ENCODE measurements around the gene DRAXIN.

Gene DRAXIN, protein sequence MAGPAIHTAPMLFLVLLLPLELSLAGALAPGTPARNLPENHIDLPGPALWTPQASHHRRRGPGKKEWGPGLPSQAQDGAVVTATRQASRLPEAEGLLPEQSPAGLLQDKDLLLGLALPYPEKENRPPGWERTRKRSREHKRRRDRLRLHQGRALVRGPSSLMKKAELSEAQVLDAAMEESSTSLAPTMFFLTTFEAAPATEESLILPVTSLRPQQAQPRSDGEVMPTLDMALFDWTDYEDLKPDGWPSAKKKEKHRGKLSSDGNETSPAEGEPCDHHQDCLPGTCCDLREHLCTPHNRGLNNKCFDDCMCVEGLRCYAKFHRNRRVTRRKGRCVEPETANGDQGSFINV

DNA sequence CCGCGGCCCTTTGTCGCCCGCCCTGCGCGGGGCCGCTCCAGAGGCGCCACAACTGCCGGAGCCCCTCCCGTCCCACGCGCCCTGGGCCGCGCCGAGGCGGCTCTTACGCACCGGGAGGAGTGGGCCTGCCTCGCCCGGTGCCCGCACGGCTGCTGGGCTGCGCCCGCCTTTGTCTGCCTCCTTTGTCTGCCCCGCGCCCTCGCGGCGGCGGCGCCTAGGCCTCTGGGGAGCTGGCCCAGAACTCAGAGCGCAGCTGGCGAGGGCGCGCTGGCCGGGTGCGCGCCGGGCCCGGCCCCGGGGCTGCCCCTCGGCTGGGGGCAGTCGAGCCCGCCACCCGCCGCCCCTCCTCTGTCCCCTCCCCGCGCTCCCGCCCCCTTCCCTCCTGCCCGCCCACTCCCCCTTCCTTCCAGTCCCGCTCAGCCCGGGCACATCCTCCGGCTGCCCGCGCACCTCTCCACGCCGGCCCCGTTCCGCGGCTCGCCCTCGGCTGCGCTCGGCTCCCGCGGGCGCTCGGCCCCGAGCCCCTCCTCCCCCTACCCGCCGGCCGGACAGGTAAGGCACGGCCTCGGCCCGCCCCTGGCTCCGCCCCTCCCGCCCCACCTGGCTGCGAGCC lies at the start of gene DRAXIN:
TSS of gene DRAXIN (plus strand) at position 409 of the 613 bp plus-strand sequence. CDS start 14,549 bp downstream, outside the sequence.
- no peak for TF ChIP-seq NFIC (IDR thresholded peaks at IDR 0.05)
- TF ChIP-seq, protein P1, sequence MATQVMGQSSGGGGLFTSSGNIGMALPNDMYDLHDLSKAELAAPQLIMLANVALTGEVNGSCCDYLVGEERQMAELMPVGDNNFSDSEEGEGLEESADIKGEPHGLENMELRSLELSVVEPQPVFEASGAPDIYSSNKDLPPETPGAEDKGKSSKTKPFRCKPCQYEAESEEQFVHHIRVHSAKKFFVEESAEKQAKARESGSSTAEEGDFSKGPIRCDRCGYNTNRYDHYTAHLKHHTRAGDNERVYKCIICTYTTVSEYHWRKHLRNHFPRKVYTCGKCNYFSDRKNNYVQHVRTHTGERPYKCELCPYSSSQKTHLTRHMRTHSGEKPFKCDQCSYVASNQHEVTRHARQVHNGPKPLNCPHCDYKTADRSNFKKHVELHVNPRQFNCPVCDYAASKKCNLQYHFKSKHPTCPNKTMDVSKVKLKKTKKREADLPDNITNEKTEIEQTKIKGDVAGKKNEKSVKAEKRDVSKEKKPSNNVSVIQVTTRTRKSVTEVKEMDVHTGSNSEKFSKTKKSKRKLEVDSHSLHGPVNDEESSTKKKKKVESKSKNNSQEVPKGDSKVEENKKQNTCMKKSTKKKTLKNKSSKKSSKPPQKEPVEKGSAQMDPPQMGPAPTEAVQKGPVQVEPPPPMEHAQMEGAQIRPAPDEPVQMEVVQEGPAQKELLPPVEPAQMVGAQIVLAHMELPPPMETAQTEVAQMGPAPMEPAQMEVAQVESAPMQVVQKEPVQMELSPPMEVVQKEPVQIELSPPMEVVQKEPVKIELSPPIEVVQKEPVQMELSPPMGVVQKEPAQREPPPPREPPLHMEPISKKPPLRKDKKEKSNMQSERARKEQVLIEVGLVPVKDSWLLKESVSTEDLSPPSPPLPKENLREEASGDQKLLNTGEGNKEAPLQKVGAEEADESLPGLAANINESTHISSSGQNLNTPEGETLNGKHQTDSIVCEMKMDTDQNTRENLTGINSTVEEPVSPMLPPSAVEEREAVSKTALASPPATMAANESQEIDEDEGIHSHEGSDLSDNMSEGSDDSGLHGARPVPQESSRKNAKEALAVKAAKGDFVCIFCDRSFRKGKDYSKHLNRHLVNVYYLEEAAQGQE (IDR thresholded peaks at IDR 0.05; ENCODE audit: low read depth), result no peak
- no peak for TF ChIP-seq EP300 (IDR thresholded peaks at IDR 0.05; ENCODE audit: borderline replicate concordance)
- TF ChIP-seq TAF1 (IDR thresholded peaks at IDR 0.05; ENCODE audit: low read depth), result no peak
- TF ChIP-seq EGR1 (IDR thresholded peaks at IDR 0.05), result no peak
- no peak for TF ChIP-seq ZBTB7A (IDR thresholded peaks at IDR 0.05; ENCODE audit: low read depth)
- TF ChIP-seq CREB1 (IDR thresholded peaks at IDR 0.05; ENCODE audit: low read depth), result no peak
- TF ChIP-seq, protein P2, sequence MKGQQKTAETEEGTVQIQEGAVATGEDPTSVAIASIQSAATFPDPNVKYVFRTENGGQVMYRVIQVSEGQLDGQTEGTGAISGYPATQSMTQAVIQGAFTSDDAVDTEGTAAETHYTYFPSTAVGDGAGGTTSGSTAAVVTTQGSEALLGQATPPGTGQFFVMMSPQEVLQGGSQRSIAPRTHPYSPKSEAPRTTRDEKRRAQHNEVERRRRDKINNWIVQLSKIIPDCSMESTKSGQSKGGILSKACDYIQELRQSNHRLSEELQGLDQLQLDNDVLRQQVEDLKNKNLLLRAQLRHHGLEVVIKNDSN (IDR thresholded peaks at IDR 0.05), result no peak
- no peak for TF ChIP-seq TEAD4 (IDR thresholded peaks at IDR 0.05)
- no peak for TF ChIP-seq FOXM1 (IDR thresholded peaks at IDR 0.05; ENCODE audit: borderline replicate concordance, low read depth)
- no peak for TF ChIP-seq RAD21 (IDR thresholded peaks at IDR 0.05; ENCODE audit: low read depth)
- TF ChIP-seq TCF12 (IDR thresholded peaks at IDR 0.05; ENCODE audit: low read depth), result no peak
- TF ChIP-seq CEBPB (IDR thresholded peaks at IDR 0.05), result no peak
- TF ChIP-seq YY1 (IDR thresholded peaks at IDR 0.05; ENCODE audit: low read depth), result no peak
- TF ChIP-seq, protein P3, sequence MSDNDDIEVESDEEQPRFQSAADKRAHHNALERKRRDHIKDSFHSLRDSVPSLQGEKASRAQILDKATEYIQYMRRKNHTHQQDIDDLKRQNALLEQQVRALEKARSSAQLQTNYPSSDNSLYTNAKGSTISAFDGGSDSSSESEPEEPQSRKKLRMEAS (IDR thresholded peaks at IDR 0.05), result no peak

DNA sequence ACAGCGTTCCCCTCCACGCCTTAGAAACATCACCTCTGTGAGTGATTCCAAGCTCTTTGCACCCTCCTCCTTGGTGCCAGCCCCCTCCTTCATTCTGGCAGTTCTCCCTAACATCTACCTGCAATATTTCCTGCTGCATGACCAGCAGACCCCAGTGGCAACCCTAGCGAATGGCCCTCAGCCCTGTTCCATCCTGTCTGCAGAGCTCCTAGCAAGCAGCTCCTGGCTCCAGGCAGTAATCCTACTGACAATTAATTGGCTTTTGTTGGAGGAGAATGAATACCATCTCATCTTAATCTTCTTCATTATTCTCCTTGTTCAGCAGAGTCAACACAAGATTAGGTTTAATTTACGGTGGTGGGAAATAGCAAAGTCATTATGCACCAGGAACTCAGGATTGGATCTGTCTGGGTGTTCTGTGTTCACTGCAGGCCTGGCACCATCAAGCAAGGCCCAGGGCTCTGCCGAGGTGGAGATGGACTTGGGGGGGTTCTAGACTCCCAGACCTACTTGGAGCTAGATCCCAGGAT lies 49.7 kb upstream of the DRAXIN start:
- no peak for TF ChIP-seq TAF1 (IDR thresholded peaks at IDR 0.05; ENCODE audit: low read depth)
- TF ChIP-seq EGR1 (IDR thresholded peaks at IDR 0.05), result no peak
- TF ChIP-seq TCF12 (IDR thresholded peaks at IDR 0.05; ENCODE audit: low read depth), result no peak
- no peak for TF ChIP-seq NFIC (IDR thresholded peaks at IDR 0.05)

DNA sequence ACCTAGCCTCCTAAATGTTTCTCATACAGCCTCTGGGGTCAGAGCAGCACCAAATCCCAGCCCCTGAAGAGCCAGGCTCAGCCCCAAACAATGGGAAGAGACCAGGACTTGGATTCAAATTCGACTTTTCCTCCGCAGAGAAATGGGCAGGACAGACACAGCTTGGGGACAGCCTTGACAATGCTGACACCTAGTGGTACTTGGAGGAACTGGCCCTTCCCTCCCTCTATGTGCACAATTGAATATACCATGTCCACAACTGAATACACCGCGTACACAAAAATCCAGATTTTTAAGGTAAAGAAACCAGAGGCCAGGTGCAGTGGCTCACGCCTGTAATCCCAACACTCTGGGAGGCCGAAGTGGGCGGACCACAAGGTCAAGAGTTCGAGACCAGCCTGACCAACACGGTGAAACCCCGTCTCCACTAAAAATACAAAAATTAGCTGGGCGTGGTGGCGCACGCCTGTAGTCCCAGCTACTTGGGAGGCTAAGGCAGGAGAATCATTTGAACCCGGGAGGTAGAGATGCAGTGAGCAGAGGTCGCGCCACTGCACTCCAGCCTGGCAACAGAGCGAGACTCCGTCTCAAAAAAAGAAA lies 49.0 kb upstream of the DRAXIN start:
- peak; percentile 99 for TF ChIP-seq RAD21 (IDR thresholded peaks at IDR 0.05; ENCODE audit: low read depth)

DNA sequence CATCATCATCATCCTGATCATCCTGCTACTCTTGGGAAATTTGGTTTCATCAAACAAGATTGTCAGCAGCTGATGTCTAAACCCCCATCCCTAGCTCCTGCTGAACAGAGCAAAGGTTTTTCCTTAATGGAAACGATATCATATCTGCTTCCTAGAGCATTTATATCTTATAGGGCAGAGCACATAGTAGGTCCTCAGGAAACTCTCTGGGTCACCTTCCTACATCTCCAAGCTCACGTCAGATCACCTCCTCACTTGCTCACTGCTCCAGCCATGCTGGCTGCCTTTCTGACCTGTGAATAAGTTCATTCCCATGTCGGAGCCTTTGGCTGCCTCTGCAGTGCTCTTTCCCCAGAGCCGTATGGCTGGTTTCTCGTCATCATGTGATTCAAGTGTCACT lies 47.7 kb upstream of the DRAXIN start:
- TF ChIP-seq YY1 (IDR thresholded peaks at IDR 0.05; ENCODE audit: low read depth) (no peak), CEBPB (IDR thresholded peaks at IDR 0.05) (no peak), RAD21 (IDR thresholded peaks at IDR 0.05; ENCODE audit: low read depth) (no peak), ZBTB7A (IDR thresholded peaks at IDR 0.05; ENCODE audit: low read depth) (no peak), CREB1 (IDR thresholded peaks at IDR 0.05; ENCODE audit: low read depth) (no peak), TAF1 (IDR thresholded peaks at IDR 0.05; ENCODE audit: low read depth) (no peak), NFIC (IDR thresholded peaks at IDR 0.05) (no peak), EP300 (IDR thresholded peaks at IDR 0.05; ENCODE audit: borderline replicate concordance) (no peak), TEAD4 (IDR thresholded peaks at IDR 0.05) (no peak), TCF12 (IDR thresholded peaks at IDR 0.05; ENCODE audit: low read depth) (no peak), EGR1 (IDR thresholded peaks at IDR 0.05) (no peak), FOXM1 (IDR thresholded peaks at IDR 0.05; ENCODE audit: borderline replicate concordance, low read depth) (no peak)
- TF ChIP-seq, protein P3 (IDR thresholded peaks at IDR 0.05), result no peak
- TF ChIP-seq, protein P2 (IDR thresholded peaks at IDR 0.05), result no peak
- TF ChIP-seq, protein P1 (IDR thresholded peaks at IDR 0.05; ENCODE audit: low read depth), result no peak

DNA sequence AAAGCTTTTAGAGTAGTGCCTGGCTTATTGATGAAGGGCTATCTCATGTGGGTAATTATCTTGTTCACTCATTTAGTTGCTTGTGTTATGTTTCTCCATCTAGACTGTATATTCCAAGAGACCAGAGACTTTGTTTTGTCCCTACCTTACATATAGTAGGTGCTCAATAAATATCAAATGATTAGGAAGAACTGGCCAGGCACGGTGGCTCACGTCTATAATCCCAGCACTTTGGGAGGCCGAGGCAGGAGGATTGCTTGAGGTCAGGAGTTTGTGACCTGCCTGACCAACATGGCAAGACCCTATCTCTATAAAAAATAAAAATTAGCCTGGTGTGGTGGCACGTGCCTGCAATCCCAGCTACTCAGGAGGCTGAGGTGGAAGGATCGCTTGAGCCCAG lies 46.2 kb upstream of the DRAXIN start:
- TF ChIP-seq, protein P2 (IDR thresholded peaks at IDR 0.05), result no peak
- no peak for TF ChIP-seq CEBPB (IDR thresholded peaks at IDR 0.05)
- no peak for TF ChIP-seq TEAD4 (IDR thresholded peaks at IDR 0.05)
- TF ChIP-seq ZBTB7A (IDR thresholded peaks at IDR 0.05; ENCODE audit: low read depth), result no peak
- TF ChIP-seq, protein P3 (IDR thresholded peaks at IDR 0.05), result no peak
- no peak for TF ChIP-seq EP300 (IDR thresholded peaks at IDR 0.05; ENCODE audit: borderline replicate concordance)
- no peak for TF ChIP-seq TAF1 (IDR thresholded peaks at IDR 0.05; ENCODE audit: low read depth)
- TF ChIP-seq RAD21 (IDR thresholded peaks at IDR 0.05; ENCODE audit: low read depth), result no peak

Data from Ishikawa (cell line).